Kidney (tissue), 14 donors: ENCODE measurements around the gene ADI1. TPM values are rescaled to one million over a fixed set of nuclear protein-coding genes. Genes with fewer than 3 reads are reported as not detected.
A peak's percentile ranks its signal among the peaks of the same experiment; 100 is the strongest.

Experiments
- DNase-seq, 5 donors: peaks; one replicate each; pipeline ENCODE4 v3.0.0-alpha.2; 2013 to 2020
- FAIRE-seq: peaks from 2 replicates; lab custom pipeline; 2012; peaks lifted over from hg19 to GRCh38; lab: Jason Lieb, UNC
- H3K27ac ChIP-seq, 2 donors: one replicate each; pipeline ENCODE4 v1.7.0; 2013; ENCODE audit warnings: low read depth in 2 of 2, low read length in 2 of 2, inconsistent platforms in 1 of 2
- H3K27me3 ChIP-seq: one replicate; pipeline ENCODE4 v1.7.1; 2013; ENCODE audit warnings: low read length, inconsistent platforms; ENCODE audit not compliant: control insufficient read depth, insufficient read depth
- H3K36me3 ChIP-seq, 3 donors: one replicate each; pipeline versions ENCODE4 v1.7.0 to v1.7.1; 2013; ENCODE audit warnings: low read length in 3 of 3, control low read depth in 1 of 3, inconsistent platforms in 1 of 3; ENCODE audit not compliant: insufficient read depth in 3 of 3, control insufficient read depth in 2 of 3
- H3K4me1 ChIP-seq, 3 donors: one replicate each; pipeline versions ENCODE4 v1.7.0 to v1.7.1; 2013; ENCODE audit warnings: low read length in 3 of 3, inconsistent platforms in 1 of 3, low read depth in 1 of 3; ENCODE audit not compliant: control insufficient read depth in 2 of 3, insufficient read depth in 2 of 3
- H3K4me3 ChIP-seq, 3 donors: one replicate each; pipeline versions ENCODE4 v1.7.0 to v1.8.1; 2013; ENCODE audit warnings: low read length in 3 of 3, control low read depth in 1 of 3, inconsistent platforms in 1 of 3
- H3K9ac ChIP-seq, 3 donors: one replicate each; pipeline versions ENCODE4 v1.7.0 to v1.7.1; 2013; ENCODE audit warnings: low read length in 3 of 3, control low read depth in 1 of 3, inconsistent platforms in 1 of 3
- H3K9me3 ChIP-seq, 3 donors: one replicate each; pipeline versions ENCODE4 v1.7.0 to v1.7.1; 2013; ENCODE audit warnings: low read length in 3 of 3, control low read depth in 1 of 3, inconsistent platforms in 1 of 3; ENCODE audit not compliant: control insufficient read depth in 2 of 3, insufficient read depth in 1 of 3
- intact Hi-C: fragments of 100-400 bp; cut with DNase I; formaldehyde crosslinking; loops from one replicate; pipeline ENCODE4 v1.11.1; 2022
- polyA plus RNA-seq: library from polyadenylated mRNA; stranded (reverse); fragments of 350-450 nt; fragmentation: Illumina TruSeq; extraction: RNeasy Lipid Tissue Mini Kit (QIAGEN cat#74804); gene quantifications from one replicate; pipeline ENCODE4 v1.2.3, GENCODE V29; 2014; ENCODE audit warnings: low read depth, low replicate concordance; ENCODE audit not compliant: insufficient read depth
- total RNA-seq: library from RNA; stranded (reverse); fragmentation: NEBNext Ultra II Directional; extraction: Animal tissue kit (Norgen Biotek cat#: 25700); gene quantifications from one replicate; pipeline ENCODE4 v1.2.1, GENCODE V29; 2021
- TF ChIP-seq, protein P1 (sequence below): IDR thresholded peaks from 3 replicates; pipeline ENCODE4 v1.5.1; 2012; ENCODE audit warnings: mild to moderate bottlenecking, moderate library complexity, borderline replicate concordance; ENCODE audit not compliant: insufficient read depth; ENCODE audit errors: extremely low read depth
- donor health status: control.
- donor health status: control.
- donor health status: control.
- donor health status: control.
- donor health status: control.
- donor health status: DM: yes; HTN: yes; CAD: no.
- donor health status: Normal renal cell carcinoma (clear cell type).

ADI1 gene
- total and polyA plus RNA-seq, 2 donors from 2014 or later, result 74.0 to 236 TPM

GRCh38 chr2:3557639-3558204 is 38.4 kb upstream of the ADI1 start:
- peaks cover 0 to 4% (median 0%) of the 10 kb centered on the region in 3 donors for H3K4me1 ChIP-seq
- TF ChIP-seq, protein P1, sequence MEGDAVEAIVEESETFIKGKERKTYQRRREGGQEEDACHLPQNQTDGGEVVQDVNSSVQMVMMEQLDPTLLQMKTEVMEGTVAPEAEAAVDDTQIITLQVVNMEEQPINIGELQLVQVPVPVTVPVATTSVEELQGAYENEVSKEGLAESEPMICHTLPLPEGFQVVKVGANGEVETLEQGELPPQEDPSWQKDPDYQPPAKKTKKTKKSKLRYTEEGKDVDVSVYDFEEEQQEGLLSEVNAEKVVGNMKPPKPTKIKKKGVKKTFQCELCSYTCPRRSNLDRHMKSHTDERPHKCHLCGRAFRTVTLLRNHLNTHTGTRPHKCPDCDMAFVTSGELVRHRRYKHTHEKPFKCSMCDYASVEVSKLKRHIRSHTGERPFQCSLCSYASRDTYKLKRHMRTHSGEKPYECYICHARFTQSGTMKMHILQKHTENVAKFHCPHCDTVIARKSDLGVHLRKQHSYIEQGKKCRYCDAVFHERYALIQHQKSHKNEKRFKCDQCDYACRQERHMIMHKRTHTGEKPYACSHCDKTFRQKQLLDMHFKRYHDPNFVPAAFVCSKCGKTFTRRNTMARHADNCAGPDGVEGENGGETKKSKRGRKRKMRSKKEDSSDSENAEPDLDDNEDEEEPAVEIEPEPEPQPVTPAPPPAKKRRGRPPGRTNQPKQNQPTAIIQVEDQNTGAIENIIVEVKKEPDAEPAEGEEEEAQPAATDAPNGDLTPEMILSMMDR, result no peak
- no peaks in the 10 kb centered on the region for H3K9me3 ChIP-seq
- peak overlapping the region; percentile 62 to 88 for H3K27ac ChIP-seq
- H3K27me3 ChIP-seq, result no peaks in the 10 kb centered on the region
- peak overlapping the region; percentile 88 to 95 (median 90) for H3K4me3 ChIP-seq
- peak in 1 of 5 donors; percentile 11 for DNase-seq
- intact Hi-C loops, result no loop called here
- FAIRE-seq, result no peak
- peak overlapping the region; percentile 21 to 93 (median 81) for H3K9ac ChIP-seq
- H3K36me3 ChIP-seq, result peaks cover 3 to 18% (median 8%) of the 10 kb centered on the region in 3 donors

DNA sequence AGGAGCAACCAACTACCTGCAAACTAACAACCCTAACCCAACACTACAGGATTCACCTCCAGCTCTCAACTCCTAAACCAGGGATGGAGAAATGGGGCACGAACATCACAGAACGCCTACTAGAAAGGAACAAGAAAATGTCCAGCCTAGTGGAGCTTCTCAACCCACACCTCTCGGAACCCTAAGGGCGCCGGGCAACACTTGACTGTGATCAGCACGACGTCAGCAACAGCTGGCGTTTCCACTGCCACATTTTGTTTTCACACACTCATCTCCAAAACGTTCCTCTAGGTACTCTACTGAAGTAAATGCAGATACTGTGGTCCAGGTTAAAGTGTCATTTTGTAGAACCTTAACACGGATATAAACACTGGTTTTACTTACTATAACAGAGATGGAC is 34.6 kb upstream of the ADI1 start:
- H3K27me3 ChIP-seq, result no peaks in the 10 kb centered on the region
- intact Hi-C loops, result no loop called here
- TF ChIP-seq, protein P1, result no peak
- H3K9ac ChIP-seq, result no peak overlapping the region
- H3K36me3 ChIP-seq, result peaks cover 11 to 35% (median 28%) of the 10 kb centered on the region in 3 donors
- H3K27ac ChIP-seq, result no peak overlapping the region
- no peak overlapping the region for H3K4me3 ChIP-seq
- no peaks in the 10 kb centered on the region for H3K9me3 ChIP-seq
- DNase-seq (no peak), FAIRE-seq (no peak)
- peaks cover 0 to 4% (median 0%) of the 10 kb centered on the region in 3 donors for H3K4me1 ChIP-seq

GRCh38 chr2:3547915-3548314 is 28.6 kb upstream of the ADI1 start:
- H3K9me3 ChIP-seq, result no peaks in the 10 kb centered on the region
- H3K9ac ChIP-seq, result no peak overlapping the region
- no peak overlapping the region for H3K4me3 ChIP-seq
- no peaks in the 10 kb centered on the region for H3K4me1 ChIP-seq
- intact Hi-C loops, result no loop called here
- H3K27ac ChIP-seq, result no peak overlapping the region
- no peaks in the 10 kb centered on the region for H3K27me3 ChIP-seq
- peaks cover 15 to 60% (median 50%) of the 10 kb centered on the region in 3 donors for H3K36me3 ChIP-seq
- FAIRE-seq (no peak), DNase-seq (no peak)
- TF ChIP-seq, protein P1, result no peak
